HG03439 (cell line): ENCODE results near the gene OIT3.

Source experiments
- ATAC-seq: cut with Tn5 transposase; IDR thresholded peaks from one replicate; pipeline ENCODE4 v1.9.1; 2021; ENCODE audit warnings: mild to moderate bottlenecking, moderate library complexity; ENCODE audit not compliant: unreplicated experiment

OIT3 gene

DNA sequence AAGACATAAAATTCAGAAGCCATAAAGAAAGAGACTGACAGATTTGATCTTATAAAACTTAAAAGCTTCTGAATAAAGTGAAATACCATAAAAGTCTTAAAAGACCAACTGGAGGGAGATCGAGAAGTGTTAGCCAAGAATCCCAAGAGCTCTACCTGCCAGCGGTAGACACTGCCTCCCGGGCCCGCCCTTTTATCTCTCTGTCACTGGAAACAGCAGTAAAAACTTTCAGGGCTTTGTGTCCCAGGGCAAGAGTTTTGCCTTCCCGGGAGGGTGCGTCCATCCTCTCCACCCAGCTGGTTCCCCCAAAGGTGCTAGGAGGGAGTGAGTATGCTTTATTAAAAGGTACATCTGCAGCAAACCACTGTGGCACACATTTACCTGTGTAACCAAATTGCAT lies 55.2 kb downstream of the OIT3 start:
- ATAC-seq: no peak

DNA sequence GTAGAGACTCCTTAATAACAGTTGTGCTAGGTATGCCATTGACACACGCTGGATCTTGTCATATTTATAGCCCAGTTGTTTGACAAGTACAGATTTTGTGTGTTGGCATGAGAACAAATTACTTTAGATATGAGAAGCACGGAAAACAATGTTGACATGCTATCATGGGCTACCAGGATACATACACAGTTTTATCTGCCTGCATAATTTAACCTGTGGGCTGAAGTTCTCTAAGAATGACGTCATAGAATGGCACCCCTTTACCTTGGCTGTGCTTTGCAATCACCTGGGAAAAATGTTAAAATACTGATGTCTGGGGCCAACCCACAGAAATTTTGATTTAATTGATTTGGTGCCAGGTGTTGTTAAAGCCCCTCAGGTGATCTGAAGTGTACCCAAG lies 58.2 kb downstream of the OIT3 start:
- ATAC-seq: no peak

DNA sequence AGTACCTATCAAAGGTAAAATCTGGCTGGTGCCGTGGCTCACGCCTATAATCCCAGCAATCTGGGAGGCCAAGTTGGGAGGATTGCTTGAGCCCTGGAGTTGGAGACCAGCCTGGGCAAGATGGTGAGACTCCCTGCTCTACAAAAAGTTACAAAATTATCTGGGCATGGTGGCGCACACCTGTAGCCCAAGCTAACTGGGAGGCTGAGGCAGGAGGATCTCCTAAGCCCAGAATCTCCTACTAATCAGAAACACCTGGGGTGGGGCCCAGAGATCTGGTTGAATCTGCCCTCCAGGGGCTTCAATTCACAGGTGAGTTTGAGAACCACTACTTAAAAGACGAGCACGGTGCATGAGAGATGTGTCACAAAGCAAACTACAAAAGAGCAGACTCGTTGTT lies 58.6 kb downstream of the OIT3 start:
- ATAC-seq: no peak

DNA sequence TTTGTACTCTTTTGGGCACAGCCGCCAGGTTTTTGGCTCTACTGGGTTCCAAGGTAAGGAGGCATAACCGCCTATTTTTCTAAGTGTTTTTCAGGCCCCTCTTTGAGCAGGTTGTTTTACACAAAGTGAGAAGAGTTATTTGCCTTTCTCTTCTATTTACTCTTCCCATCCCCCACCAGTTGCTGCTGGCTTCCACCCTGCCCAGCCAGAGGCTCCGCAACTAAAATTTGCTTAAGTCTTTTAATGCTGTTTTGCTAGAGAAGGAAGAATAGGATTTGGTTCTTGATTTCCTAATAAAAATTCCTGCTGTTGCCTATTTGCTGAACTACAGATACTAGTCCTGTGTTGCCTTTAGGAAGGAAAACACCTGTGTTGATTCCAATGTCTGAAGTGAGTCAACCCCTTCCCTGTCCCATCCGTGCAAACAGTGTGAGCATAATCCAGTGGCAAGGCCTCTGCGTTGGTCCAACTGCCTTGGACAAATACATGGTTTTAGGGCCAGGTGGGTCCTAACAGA lies 59.2 kb downstream of the OIT3 start:
- ATAC-seq: no peak

DNA sequence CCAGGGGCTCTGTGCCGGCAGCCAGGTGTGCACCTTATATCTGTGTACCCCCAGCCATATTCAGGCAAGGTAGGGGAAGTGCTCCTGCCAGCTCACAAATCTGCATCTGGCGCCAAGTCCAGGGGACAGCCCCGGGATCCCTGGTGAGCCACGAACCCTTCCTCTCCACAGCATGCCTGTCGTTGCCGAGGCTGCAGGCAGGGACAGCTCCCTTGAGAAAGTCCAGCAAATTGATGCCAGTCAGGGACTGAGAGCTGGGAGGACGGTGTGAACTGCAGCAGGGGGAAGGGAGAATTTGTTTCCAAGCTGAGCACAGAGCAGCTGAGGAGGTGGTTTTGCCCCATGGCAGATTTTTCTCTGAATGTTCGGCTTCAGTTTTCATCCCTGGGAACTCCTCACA lies 60.1 kb downstream of the OIT3 start:
- no peak for ATAC-seq

DNA sequence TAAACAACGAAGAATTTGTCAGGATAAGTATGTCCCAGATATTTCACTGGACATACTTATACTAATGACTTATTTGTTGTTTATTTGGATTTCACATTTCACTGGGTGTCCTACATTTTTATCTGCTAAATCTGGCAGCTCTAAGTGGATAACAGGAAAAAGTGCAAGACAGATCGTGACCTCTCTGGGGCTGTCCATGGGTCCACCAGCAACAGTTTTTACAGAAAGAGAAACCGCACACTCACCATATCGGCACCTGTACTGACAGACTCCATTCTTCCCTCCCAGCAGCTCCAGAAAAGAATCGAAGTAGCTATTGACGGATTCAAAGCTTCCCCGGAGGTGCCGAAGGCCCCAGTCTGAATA lies 60.7 kb downstream of the OIT3 start:
- ATAC-seq: no peak

DNA sequence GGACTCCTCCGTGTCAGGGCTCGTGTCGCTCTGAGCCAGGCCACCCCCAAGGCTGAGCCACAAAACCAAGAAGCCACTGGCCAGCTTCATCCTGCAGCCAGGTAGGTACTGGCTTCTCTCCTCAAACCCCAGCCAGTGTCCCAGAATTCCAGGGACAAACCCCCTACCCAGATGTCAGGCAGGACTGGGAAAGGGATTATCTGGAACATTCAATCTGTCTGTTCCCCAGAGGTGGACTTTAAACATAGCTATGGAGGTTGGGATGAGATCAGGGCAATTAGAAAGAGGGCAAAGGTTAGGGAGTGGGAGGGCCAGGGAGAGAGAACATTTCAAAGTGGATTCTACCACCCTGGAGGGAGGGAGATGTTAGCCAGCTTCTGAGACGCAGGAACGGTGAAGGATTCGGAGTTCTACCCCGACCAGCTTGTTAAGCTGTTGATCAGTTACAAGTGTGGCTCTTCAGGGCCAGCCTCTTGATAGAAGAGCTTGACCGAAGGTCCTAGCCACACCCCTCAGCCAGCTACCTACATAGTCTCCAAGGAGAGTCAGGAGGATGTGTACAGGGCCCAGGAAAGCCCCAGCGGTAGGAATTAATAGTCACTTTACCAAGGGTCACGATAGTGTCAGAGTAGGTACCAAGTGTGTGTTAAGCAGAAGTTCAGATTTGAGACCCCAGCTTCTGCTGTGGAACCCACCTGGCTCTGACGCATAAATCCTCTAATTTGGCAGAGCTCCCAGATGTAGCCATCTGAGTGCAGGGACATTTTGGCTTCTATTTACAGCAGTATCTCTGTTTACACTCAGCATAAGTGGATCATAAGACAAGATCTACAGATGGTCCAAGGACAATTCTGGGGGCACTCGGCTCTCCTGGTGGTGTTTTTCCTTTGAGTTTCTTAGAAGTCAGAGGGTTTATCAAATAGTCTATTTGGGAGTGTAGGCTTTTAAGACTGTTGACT lies 61.3 kb downstream of the OIT3 start, which contains the start of gene PLA2G12B:
TSS of gene PLA2G12B (minus strand) at position 211 of the 959 bp plus-strand sequence. CDS start at position 90, 121 bp downstream.
- no peak for ATAC-seq

DNA sequence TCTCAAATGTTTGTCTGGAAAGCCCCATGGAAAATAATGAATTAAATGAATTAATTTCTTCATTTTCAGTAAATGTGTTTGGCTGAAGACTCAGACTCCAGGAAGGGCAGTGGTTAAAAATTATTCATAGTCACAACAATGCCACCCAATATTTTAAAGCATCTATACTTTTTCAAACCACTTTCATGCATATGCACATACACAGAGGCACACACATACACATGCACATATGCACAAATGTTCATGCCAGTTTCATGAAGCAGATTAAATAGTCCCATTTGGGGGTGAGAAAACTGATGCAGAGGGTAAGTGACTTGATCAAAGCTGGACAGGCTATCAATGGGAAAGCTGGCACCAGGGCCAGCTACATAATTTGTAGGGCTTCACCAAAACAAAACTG lies 62.5 kb downstream of the OIT3 start:
- ATAC-seq: no peak

DNA sequence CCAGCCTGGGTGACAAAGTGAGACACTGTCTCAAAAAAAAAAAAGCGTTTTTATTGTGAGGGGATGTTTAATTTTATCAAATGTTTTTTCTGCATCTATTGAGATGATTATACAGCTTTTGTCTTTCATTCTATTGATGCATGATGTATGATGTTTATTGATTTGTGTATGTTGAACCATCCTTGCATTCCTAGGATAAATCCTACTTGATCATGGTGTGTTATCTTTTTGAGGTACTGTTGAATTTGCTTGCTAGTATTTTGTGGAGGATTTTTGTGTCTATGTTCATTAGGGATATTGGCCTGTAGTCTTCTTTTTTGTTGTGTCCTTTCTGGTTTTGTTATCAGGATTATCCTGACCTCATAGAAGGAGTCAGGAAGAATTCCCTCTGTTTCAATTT lies 83.3 kb downstream of the OIT3 start:
- ATAC-seq: no peak

DNA sequence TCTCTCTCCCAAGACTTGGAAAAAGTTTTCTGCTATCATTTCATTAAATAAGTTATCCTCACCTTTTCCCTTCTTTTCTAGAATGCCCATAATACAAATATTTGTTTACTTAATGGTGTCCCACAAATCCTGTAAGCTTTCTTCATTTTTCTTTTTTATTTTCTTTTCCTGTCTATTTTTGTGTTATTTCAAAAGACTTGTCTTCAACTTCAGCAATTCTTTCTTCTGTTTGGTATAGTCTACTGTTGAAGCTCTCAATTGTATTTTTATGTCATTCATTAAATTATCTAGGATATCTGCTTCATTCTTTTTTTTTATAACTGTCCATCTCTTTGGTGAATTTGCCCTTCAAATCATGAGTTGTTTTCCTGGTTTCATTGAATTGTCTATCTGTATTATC lies 86.2 kb downstream of the OIT3 start:
- no peak for ATAC-seq

DNA sequence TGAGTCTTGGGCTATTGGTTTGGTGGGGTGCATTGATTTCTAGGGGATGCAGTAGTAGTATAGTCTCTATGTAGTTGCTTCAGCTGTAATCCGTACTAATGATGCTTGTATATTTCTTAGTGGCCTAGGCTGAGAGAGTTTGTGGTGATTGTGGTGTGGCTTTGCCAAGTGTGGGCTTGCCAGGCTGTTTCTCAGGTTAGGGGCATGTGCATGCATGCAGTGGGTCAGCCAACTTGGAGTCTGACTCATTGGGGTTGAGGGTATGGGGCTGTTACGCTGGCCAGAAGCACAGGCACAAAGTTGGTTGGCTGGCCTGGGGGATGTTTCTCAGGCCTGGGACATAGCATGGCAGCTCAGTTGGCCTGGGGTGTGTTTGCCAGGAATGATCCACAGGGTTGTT lies 86.8 kb downstream of the OIT3 start:
- no peak for ATAC-seq

DNA sequence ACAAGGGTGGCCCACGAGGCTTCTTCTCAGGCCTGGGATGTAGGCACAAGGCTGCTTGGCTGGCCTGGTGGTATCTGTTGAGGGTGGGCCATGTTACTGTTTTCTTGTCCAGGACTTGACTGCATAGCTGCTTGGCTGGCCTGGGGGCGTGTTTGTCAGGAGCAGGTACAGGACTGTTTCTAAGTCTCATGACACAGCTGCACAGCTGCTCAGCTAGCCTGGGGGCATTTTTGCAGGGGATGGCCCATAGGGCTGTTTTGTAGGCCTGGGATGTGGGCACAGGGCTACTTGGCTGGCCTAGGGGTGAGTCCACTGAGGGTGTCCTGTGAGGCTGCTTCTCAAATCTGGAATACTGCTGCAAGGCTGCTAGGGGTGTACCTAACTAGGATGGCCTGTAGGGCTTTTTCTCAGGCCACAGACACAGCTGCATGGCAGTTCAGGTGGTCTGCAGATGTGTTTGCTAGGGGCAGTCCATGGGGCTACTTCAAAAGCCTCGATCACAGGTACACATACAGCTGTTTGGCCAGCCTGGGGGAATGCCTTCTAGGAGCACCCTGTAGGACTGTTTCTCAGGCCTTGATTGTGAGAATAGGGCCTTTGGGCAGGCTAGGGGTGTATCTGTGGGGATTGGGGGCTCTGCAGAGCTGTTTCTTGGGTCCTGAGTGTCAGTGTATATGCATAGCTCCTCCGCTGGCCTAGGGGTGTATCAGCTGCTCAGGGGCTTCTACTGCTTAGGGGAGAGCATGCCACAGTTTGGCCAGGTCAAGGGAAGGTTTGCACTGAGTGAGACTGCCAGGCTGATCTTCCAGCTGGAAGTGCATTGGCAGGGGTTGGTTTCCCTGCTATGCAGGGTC lies 87.7 kb downstream of the OIT3 start:
- ATAC-seq: no peak

DNA sequence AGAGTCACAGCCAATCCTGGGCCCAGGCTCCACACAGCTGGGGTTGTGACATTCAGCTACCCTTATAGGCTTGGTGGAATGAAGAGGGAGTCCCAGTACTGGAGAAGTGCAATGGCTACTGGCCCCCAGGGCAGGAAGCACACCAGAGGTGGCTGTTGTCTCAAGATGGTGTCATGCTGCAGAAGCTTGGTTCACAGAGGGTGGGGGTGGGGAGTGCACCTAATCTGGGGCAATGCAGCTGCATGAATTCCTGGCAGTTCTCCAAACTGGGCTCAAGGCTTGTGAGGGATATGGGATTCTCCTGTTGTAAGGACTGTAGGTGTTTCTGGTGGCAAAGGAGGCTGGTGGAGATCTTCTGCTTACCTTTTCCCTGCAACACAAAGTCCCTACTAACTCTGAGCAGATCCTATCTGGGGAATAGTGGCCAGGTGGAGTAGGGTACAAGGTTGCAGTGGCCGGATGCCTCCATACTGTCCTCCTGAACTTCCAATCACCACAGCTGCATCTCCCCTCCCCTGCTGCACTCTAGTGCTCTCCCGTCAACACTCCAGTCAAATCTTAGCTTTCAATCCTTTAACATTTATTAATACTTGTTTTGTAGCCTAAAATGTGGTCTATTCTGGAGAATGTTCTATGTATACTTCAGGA lies 88.5 kb downstream of the OIT3 start:
- no peak for ATAC-seq
